ENCODE measurements around the gene PDGFA. TPM values are rescaled to one million over a fixed set of nuclear protein-coding genes. Genes with fewer than 3 reads are reported as not detected.

Gene PDGFA
- total RNA-seq, 1 donor from 2014 or later = 53.9 TPM

GRCh38 chr7:461453-462172 lies 58.0 kb downstream of the PDGFA start:
- peak; percentile 42 to 58 for DNase-seq (ENCODE audit: low read depth in 2 of 2)

DNA sequence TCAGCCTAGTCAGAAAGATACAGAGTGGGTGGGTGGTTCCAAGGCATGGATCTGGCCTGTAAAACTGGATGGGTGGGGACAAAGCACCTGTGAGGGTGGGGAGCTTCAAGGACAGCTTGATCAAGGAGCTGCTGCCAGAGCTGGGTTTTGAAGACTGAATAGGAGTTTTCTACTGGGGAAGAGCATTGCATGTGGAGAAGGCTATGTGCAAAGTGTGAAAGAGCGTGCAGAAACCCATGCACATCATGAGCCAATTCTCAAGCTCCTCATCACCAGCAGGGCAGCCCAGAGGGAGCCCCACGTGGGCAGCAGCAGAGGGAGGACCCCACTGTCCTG lies 58.6 kb downstream of the PDGFA start:
- peak in 1 of 2 donors; percentile 20 for DNase-seq (ENCODE audit: low read depth in 2 of 2)

DNA sequence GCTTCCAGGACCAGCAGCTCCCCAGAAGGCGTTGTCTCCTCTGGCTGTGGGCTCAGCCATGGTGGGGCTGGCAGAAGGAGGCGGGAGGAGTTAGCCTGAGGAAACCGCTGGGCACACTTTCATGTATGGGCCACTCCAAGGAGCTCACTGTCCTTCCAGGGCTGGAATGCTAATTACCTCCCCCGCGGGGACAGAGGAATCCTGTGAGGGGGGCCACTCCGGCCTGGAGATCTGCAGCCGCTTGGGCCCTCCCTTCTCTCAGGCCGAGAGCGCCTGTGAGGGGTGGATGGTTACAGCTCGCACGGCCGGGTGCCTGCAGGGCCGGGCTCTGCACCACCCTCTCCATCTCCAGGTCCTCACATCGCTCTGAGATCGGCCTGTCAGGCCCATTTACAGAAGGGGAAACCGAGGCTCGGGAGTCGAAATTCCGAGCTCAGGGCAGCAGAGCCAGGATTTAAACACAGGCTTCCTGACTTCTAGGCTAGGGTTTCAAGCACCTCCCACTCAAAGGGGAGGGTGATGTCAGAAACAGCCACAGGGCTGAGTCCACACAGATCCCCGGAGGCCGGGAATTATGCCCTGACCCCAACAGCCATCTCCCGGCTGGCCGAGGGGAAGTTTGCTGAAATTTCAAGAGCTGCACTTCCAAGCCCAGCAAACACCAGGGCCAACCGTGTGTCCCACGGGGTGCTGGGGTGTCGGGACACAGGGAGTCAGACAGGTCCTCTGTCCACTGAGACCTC lies 59.1 kb downstream of the PDGFA start:
- DNase-seq (ENCODE audit: low read depth in 2 of 2) = peak; percentile 48 to 57

- DNase-seq (ENCODE audit: low read depth in 2 of 2) = no peak
Observed at GRCh38 chr7:459584-460373, 59.9 kb downstream of the PDGFA start.

DNA sequence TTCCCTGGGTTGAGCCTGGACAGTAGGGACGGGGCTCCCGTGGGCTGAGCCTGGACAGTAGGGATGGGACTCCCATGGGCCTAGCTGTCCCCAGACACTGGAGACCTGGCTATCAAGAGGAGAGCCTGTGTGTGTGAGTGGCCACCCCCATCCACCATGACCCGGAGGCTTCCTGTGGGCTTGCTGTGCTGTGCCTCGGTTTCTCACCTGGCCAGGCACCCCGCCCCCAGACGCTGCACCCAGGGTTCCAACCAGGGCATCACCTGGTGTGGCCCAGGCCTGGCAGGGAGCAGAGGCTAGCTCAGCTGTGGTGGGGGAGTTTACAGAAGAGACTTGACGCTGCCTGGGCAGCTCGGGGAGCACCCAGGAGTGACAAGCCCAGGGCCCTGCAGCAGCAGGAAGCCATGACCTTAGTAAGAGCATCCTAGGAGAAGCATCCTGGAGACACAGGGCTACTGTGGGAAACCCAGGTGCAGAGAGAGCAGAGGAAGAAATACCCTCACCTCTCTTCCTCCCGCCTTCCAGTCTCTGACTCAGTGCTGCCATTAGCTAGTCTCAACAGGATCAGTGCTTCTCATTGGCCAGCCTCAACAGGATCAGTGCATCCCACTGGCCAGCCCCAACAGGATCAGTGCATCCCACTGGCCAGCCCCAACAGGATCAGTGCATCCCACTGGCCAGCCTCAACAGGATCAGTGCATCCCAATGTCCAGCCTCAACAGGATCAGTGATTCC lies 61.0 kb downstream of the PDGFA start:
- DNase-seq (ENCODE audit: low read depth in 2 of 2) = no peak

- no peak for DNase-seq (ENCODE audit: low read depth in 2 of 2)
Observed at GRCh38 chr7:457814-458510, 61.7 kb downstream of the PDGFA start.

- peak; percentile 50 to 76 for DNase-seq (ENCODE audit: low read depth in 2 of 2)
Observed at GRCh38 chr7:455110-455928, 64.3 kb downstream of the PDGFA start.

- no peak for DNase-seq (ENCODE audit: low read depth in 2 of 2)
Observed at GRCh38 chr7:454356-455109, 65.1 kb downstream of the PDGFA start.

- no peak for DNase-seq (ENCODE audit: low read depth in 2 of 2)
Observed at GRCh38 chr7:453597-454306, 65.9 kb downstream of the PDGFA start.

- no peak for DNase-seq (ENCODE audit: low read depth in 2 of 2)
Observed at GRCh38 chr7:452791-453455, 66.7 kb downstream of the PDGFA start.

GRCh38 chr7:452226-452751 lies 67.4 kb downstream of the PDGFA start:
- DNase-seq (ENCODE audit: low read depth in 2 of 2) = no peak

- DNase-seq (ENCODE audit: low read depth in 2 of 2) = no peak
Observed at GRCh38 chr7:451255-452225, 68.1 kb downstream of the PDGFA start.

DNA sequence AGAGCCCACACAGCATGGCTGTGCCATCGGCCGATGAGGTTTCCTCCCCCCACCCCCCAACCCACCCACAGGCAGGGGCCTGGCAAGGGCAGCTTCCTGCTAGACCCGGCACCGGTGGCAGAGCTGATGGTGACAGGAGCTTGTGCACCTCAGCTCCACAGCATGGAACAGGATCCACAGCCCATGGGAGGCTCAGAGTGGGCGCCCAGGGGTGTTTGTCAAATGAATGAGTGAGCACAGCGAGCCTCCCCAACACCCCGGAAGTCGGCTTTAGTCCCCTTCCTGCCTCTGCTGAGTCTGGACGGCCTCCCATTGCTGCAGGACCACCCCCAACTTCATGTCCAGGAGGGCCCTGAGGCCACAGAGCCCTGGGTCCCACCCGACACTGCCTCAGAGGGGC lies 68.9 kb downstream of the PDGFA start:
- DNase-seq (ENCODE audit: low read depth in 2 of 2) = no peak

- DNase-seq (ENCODE audit: low read depth in 2 of 2) = no peak
Observed at GRCh38 chr7:450036-450435, 69.6 kb downstream of the PDGFA start.

DNA sequence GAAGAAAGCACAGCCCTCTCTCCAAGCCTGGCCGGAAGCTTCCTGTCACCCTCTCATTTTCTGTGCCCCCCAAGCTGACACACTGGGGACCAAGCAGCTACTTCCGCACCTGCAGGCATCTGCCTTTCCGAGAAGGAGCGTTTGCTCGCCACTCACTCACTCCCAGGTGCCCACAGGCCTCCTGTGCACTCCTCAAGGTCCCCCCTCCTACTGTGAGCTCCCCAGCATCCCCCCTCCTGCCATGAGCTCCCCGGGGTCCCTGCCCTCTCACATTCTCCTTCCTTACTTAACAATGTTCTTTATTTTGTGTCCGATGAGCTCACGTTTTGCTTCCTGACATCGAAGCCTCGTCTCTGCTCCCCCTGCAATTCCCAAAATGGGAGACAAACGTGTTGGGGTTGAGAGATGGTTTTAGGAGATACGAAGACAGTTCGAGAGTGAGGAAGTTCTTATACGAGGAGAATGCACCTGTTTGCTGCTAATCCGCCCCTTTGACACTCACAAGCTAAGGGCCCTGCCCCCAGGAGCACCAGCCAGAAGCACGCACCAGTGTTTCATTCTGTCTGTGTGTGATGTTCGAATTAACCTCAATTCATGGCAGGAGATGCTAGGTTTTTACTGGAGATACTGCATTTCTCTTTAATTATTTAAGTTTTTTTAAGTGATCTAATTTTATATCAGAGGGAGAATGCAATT lies 70.2 kb downstream of the PDGFA start:
- no peak for DNase-seq (ENCODE audit: low read depth in 2 of 2)

GRCh38 chr7:447523-447922 lies 72.1 kb downstream of the PDGFA start:
- no peak for DNase-seq (ENCODE audit: low read depth in 2 of 2)

Measured in dermis microvascular lymphatic vessel endothelial cell (primary cell).